ACC112 (cell line): Measurements from ENCODE around the gene TNIK.

Experiments
- H2AFZ ChIP-seq: fragments of 200-600 bp; sonication (generic); one replicate; pipeline ENCODE4 v1.6.0; 2017; ENCODE audit warnings: antibody characterized with exemption, low read length; ENCODE audit not compliant: unreplicated experiment
- H3K27ac ChIP-seq: fragments of 200-600 bp; sonication (generic); 2 replicates; pipeline ENCODE4 v1.5.1; 2014; ENCODE audit warnings: low read depth, mild to moderate bottlenecking, antibody characterized with exemption, low read length, moderate library complexity
- H3K27me3 ChIP-seq: fragments of 200-600 bp; sonication (generic); 2 replicates; pipeline ENCODE4 v1.6.1; 2014; ENCODE audit warnings: mild to moderate bottlenecking, antibody characterized with exemption, low read length, moderate library complexity, mixed read lengths; ENCODE audit not compliant: insufficient read depth
- H3K36me3 ChIP-seq: fragments of 200-600 bp; sonication (generic); 2 replicates; pipeline ENCODE4 v1.6.1; 2016; ENCODE audit warnings: mild to moderate bottlenecking, antibody characterized with exemption, low read length, moderate library complexity, mixed read lengths; ENCODE audit not compliant: insufficient read depth
- H3K4me1 ChIP-seq: fragments of 200-600 bp; sonication (generic); one replicate; pipeline ENCODE4 v1.6.1; 2016; ENCODE audit warnings: low read length, mixed read lengths; ENCODE audit not compliant: insufficient read depth, unreplicated experiment, control insufficient read depth
- H3K4me3 ChIP-seq: fragments of 200-600 bp; sonication (generic); 2 replicates; pipeline ENCODE4 v1.5.1; 2014; ENCODE audit warnings: mild to moderate bottlenecking, low read depth, low read length
- H3K79me2 ChIP-seq: fragments of 200-600 bp; sonication (generic); one replicate; pipeline ENCODE4 v1.6.0; 2016; ENCODE audit warnings: low read length; ENCODE audit not compliant: control insufficient read depth, unreplicated experiment, insufficient read depth

The TNIK gene

DNA sequence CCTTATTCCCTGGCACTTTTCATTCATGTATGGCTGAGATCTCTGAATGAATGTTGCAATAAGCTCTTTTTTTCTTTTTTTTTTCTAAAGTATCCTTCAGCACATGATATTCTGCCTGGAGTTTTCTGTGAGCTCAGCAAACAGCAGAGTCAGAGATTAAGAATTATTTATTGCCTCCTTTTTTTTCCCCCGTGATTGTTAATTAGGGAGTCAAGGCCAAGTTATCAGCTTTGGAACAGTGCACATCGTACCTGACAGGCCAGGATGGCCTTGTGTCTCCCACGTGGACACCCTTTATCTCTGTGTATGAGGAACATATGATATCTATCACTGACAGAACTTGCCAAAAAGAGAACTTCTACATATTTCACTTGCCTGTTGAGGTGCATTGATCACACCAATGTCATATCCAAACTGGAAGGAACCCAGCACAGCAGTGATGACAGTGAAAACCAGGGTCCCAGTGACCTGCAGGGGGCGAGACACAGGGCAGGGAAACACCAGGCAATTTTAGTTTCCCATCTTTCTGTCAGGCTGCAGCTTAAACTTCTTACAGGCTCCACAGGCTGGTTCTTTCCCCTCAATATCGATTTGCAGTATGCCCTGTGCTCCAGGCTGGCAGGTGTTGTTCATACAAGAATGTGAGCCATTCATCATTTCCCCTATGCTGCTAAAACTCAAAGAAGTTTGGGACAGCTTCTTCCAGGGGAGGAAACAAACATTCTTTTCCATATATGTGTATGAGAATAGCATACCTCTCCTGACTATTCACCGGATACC, 441.9 kb downstream of the TNIK start:
- no peak overlapping the region for H3K27ac ChIP-seq
- H3K79me2 ChIP-seq = no peaks in the 10 kb centered on the region
- no peaks in the 10 kb centered on the region for H3K27me3 ChIP-seq
- H3K4me1 ChIP-seq = peaks cover 8% of the 10 kb centered on the region
- H3K36me3 ChIP-seq = no peaks in the 10 kb centered on the region
- no peak overlapping the region for H3K4me3 ChIP-seq
- no peak overlapping the region for H2AFZ ChIP-seq

DNA sequence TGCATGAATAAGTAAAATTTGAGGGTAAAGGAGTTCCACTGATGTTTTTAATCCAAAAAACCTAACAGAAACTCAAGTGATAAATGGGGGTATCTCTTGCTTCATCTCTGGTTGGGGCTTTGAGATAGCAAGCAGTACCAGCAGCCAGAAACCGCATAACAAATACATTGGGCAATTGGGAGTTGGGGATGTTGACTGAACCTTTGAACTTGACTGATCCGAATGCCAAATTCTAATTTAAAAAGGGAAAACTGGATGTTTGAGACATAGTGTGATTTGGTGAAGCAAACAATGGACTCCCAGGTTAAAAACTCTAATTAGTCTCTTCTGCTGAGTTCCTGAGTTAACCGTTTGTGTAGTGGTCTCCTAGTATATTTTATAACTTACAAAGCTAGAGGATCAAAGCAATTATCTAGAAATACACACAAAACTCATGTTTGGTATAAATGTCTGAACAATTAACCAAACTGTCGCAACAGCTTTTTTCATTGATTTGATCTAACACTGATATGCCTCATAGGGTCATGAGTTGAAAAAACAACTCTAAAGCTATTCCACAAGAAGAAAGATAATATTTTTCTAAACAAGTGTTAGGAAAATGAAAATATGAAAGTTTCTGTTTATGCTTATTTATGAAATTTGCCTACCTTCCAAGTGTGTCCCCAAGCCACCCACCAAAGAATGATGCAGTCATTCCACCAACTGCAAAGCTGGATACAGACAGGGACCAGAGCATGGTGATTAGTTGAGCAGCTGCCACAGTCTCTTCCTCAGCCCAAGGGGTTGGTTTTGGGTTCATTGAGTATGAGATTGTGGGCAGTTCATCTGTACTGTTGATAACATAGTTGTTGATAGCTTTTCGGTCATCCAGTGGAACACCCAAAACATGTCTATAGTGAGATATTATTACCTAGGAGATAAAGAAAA, 446.1 kb downstream of the TNIK start:
- Histone ChIP-seq H3K27ac (no peak overlapping the region), H3K4me1 (peaks cover 8% of the 10 kb centered on the region), H3K79me2 (no peaks in the 10 kb centered on the region), H2AFZ (peak overlapping the region; percentile 81), H3K4me3 (no peak overlapping the region), H3K36me3 (no peaks in the 10 kb centered on the region), H3K27me3 (no peaks in the 10 kb centered on the region)

GRCh38 chr3:171011873-171012336, 448.3 kb downstream of the TNIK start:
- no peak overlapping the region for H3K27ac ChIP-seq
- H3K79me2 ChIP-seq = no peaks in the 10 kb centered on the region

More at GRCh38 chr3:171011873-171012336, 448.3 kb downstream of the TNIK start:
- H3K36me3 ChIP-seq = no peaks in the 10 kb centered on the region
- no peak overlapping the region for H3K4me3 ChIP-seq
- no peak overlapping the region for H2AFZ ChIP-seq
- H3K4me1 ChIP-seq = peaks cover 8% of the 10 kb centered on the region
- no peaks in the 10 kb centered on the region for H3K27me3 ChIP-seq
